K562 (cell line): Measurements from ENCODE around the gene GPR180. TPM values are rescaled to one million over a fixed set of nuclear protein-coding genes. Genes with fewer than 3 reads are reported as not detected.

Experiments used
- ATAC-seq: fragments of 200-7000 bp; cut with Tn5 transposase; 3 replicates; pipeline ENCODE4 v1.9.1; 2020; ENCODE audit warnings: moderate library complexity
- BruUV-seq: library from RNA; stranded (reverse); fragments of 400-500 nt; replicated peaks from 2 replicates; lab custom pipeline; 2021; lab: Mats Ljungman, UMichigan
- CTCF ChIA-PET: fragments of 300-600 bp; formaldehyde crosslinking; extraction: SDS; loops from one replicate; lab custom pipeline; 2021; ENCODE audit warnings: low intra/inter-chr PET ratio; lab: Yijun Ruan, JAX
- POLR2A ChIA-PET: fragments of 300-600, 350-650 bp; sonication (Branson Sonifier 250); formaldehyde crosslinking; extraction: SDS; loops from one replicate; lab custom pipeline; 2021; ENCODE audit warnings: antibody characterized with exemption, inconsistent platforms; lab: Yijun Ruan, JAX
- DNase-seq, 4 experiments: peaks; one replicate each; pipeline versions ENCODE4 v3.0.0 to v3.0.0-alpha.2; 2011 to 2018; ENCODE audit warnings: low spot score in 3 of 4, mixed read lengths in 3 of 4; ENCODE audit errors: extremely low read depth in 1 of 4
- FAIRE-seq: peaks from 2 replicates; lab custom pipeline; 2011; peaks lifted over from hg19 to GRCh38; lab: Jason Lieb, UNC
- H2AFZ ChIP-seq: 2 replicates; pipeline ENCODE4 v1.6.0; 2011; ENCODE audit warnings: low read depth, low read length, control low read depth, inconsistent platforms
- H3K27ac ChIP-seq: fragments of 200-600 bp; 3 replicates; pipeline ENCODE4 v1.8.0; 2011; ENCODE audit warnings: low read depth, mild to moderate bottlenecking, control low read depth, inconsistent platforms, low read length, moderate library complexity, mixed read lengths; ENCODE audit errors: extremely low read depth
- H3K27me3 ChIP-seq, 2 experiments: fragments of 300-600 bp in 1 of 2; 2 replicates in 1 of 2; 3 replicates in 1 of 2; pipeline versions ENCODE4 v1.6.0 to v1.8.0; 2011; ENCODE audit warnings: inconsistent platforms in 2 of 2, low read length in 2 of 2, mild to moderate bottlenecking in 1 of 2, mixed read lengths in 1 of 2, moderate library complexity in 1 of 2; ENCODE audit not compliant: control insufficient read depth in 2 of 2, insufficient read depth in 2 of 2
- H3K36me3 ChIP-seq: fragments of 300-600 bp; 3 replicates; pipeline ENCODE4 v1.8.0; 2011; ENCODE audit warnings: mild to moderate bottlenecking, low read length, inconsistent platforms; ENCODE audit not compliant: control insufficient read depth, insufficient read depth
- H3K4me1 ChIP-seq, 2 experiments: fragments of 200-600 bp in 1 of 2; replicated peaks in 1 of 2; 2 replicates in 1 of 2; 3 replicates in 1 of 2; pipeline versions ENCODE4 v1.5.1 to v1.8.0; 2011; ENCODE audit warnings: inconsistent platforms in 2 of 2, low read length in 2 of 2, mild to moderate bottlenecking in 1 of 2, mixed read lengths in 1 of 2, moderate library complexity in 1 of 2; ENCODE audit not compliant: control insufficient read depth in 2 of 2, insufficient read depth in 2 of 2
- H3K4me2 ChIP-seq: 2 replicates; pipeline ENCODE4 v1.6.1; 2011; ENCODE audit warnings: low read length, control low read depth, inconsistent platforms, mixed read lengths; ENCODE audit not compliant: insufficient read depth
- H3K4me3 ChIP-seq: fragments of 200-600 bp; sonication (generic), shearing (Covaris generic); 2 replicates; pipeline ENCODE4 v1.5.1; 2016; ENCODE audit warnings: control low read depth, inconsistent platforms
- H3K79me2 ChIP-seq: fragments of 200-600 bp; 3 replicates; pipeline ENCODE4 v1.8.0; 2011; ENCODE audit warnings: low read length, inconsistent platforms; ENCODE audit not compliant: control insufficient read depth, insufficient read depth
- H3K9ac ChIP-seq, 2 experiments: 2 replicates each; pipeline versions ENCODE4 v1.6.0 to v1.6.1; 2011; ENCODE audit warnings: low read depth in 2 of 2, low read length in 2 of 2, control low read depth in 1 of 2, inconsistent platforms in 1 of 2, mild to moderate bottlenecking in 1 of 2, mixed read lengths in 1 of 2; ENCODE audit not compliant: insufficient read depth in 1 of 2
- H3K9me1 ChIP-seq: one replicate; pipeline ENCODE4 v1.6.0; 2011; ENCODE audit warnings: inconsistent platforms, mild to moderate bottlenecking, low read length, moderate library complexity; ENCODE audit not compliant: control insufficient read depth, insufficient read depth
- H3K9me3 ChIP-seq: replicated peaks from 2 replicates; pipeline ENCODE4 v1.5.1; 2011; ENCODE audit warnings: low read depth, low read length, inconsistent platforms; ENCODE audit not compliant: control insufficient read depth, insufficient read depth
- H4K20me1 ChIP-seq: replicated peaks from 2 replicates; pipeline ENCODE4 v1.6.1; 2011; ENCODE audit warnings: low read length, inconsistent platforms, mixed read lengths; ENCODE audit not compliant: control insufficient read depth, insufficient read depth
- CTCF ChIP-seq, 3 experiments: IDR thresholded peaks in 2 of 3; conservative IDR thresholded peaks in 1 of 3; 2 replicates each; pipeline ENCODE4 v1.5.1; 2011 to 2012; ENCODE audit warnings: low read length in 3 of 3, mild to moderate bottlenecking in 3 of 3, control low read depth in 2 of 3, improper control_type of control experiment in 1 of 3, inconsistent platforms in 1 of 3, low read depth in 1 of 3, mixed read lengths in 1 of 3, moderate library complexity in 1 of 3; ENCODE audit not compliant: insufficient read depth in 2 of 3
- REST ChIP-seq, 2 experiments: fragments of 450-650 bp; formaldehyde crosslinking in 1 of 2; IDR thresholded peaks; 2 replicates each; pipeline versions ENCODE4 v1.4.0 to v1.6.1; 2014 to 2020; ENCODE audit warnings: mild to moderate bottlenecking in 2 of 2, borderline replicate concordance in 1 of 2, low read depth in 1 of 2
- SIN3B ChIP-seq: fragments of 450-650 bp; IDR thresholded peaks from 2 replicates; pipeline ENCODE4 v1.6.1; 2017; ENCODE audit warnings: low read depth, mild to moderate bottlenecking, moderate library complexity
- SMC3 ChIP-seq: conservative IDR thresholded peaks from 2 replicates; pipeline ENCODE4 v1.6.1; 2011; ENCODE audit warnings: low read depth, low read length, improper control_type of control experiment; ENCODE audit not compliant: insufficient read depth
- WGBS: fragments of 100-300 bp; shearing (Covaris generic); methylation state at CpG from one replicate; pipeline ENCODE4 v1.1.6; 2016; ENCODE audit warnings: low coverage, mixed read lengths; ENCODE audit not compliant: insufficient coverage; ENCODE audit errors: missing lambda C conversion rate; 5-methylcytosine and 5-hydroxymethylcytosine counted together
- in situ Hi-C: fragments of 300-500 bp; cut with MboI; formaldehyde crosslinking; loops from 4 replicates; pipeline ENCODE4 v1.15.0; 2018; ENCODE audit warnings: inconsistent platforms, mixed read lengths
- intact Hi-C: fragments of 100-400 bp; cut with micrococcal nuclease; formaldehyde crosslinking; loops from 2 replicates; pipeline ENCODE4 v1.14.2; 2022
- polyA plus RNA-seq, 8 experiments: library from polyadenylated mRNA; depleted of rRNA in 4 of 8; stranded (reverse) in 5 of 8; unstranded in 3 of 8; fragments of >200 nt; fragmentation: Nextera tagmentation in 2 of 8; fragmentation: Illumina TruSeq in 1 of 8; extraction: Ambion mirVana in 2 of 8; extraction: Trizol in 1 of 8; gene quantifications; 2 replicates each; pipeline versions ENCODE4 v1.2.1 to v1.2.3, GENCODE V29; 2011 to 2014; ENCODE audit warnings: inconsistent platforms in 1 of 8, missing spikeins in 1 of 8
- total RNA-seq, 7 experiments: library from RNA; depleted of rRNA in 6 of 7; stranded (reverse); fragments of >200 nt in 6 of 7; fragmentation: Illumina TruSeq in 2 of 7; extraction: Trizol in 2 of 7; gene quantifications; 2 replicates each; pipeline versions ENCODE4 v1.2.1 to v1.2.3, GENCODE V29; 2011 to 2021; ENCODE audit warnings: low replicate concordance in 1 of 7
- TF ChIP-seq, protein P1 (sequence below): fragments of 250-450 bp; sonication (Bioruptor Pico); IDR thresholded peaks from 2 replicates; pipeline ENCODE4 v1.5.0; 2021

The GPR180 gene
- total and polyA plus RNA-seq, 9 of the 15 experiments (the other 6 are each of a cell fraction or from before 2014, with no cell fraction given) = 0.77 to 4.1 (median 1.8) TPM

- TF ChIP-seq, protein P1, sequence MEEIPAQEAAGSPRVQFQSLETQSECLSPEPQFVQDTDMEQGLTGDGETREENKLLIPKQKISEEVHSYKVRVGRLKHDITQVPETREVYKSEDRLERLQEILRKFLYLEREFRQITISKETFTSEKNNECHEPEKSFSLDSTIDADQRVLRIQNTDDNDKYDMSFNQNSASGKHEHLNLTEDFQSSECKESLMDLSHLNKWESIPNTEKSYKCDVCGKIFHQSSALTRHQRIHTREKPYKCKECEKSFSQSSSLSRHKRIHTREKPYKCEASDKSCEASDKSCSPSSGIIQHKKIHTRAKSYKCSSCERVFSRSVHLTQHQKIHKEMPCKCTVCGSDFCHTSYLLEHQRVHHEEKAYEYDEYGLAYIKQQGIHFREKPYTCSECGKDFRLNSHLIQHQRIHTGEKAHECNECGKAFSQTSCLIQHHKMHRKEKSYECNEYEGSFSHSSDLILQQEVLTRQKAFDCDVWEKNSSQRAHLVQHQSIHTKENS = no peak
Observed at GRCh38 chr13:94613051-94613450, 11.4 kb downstream of the GPR180 start (continued).

DNA sequence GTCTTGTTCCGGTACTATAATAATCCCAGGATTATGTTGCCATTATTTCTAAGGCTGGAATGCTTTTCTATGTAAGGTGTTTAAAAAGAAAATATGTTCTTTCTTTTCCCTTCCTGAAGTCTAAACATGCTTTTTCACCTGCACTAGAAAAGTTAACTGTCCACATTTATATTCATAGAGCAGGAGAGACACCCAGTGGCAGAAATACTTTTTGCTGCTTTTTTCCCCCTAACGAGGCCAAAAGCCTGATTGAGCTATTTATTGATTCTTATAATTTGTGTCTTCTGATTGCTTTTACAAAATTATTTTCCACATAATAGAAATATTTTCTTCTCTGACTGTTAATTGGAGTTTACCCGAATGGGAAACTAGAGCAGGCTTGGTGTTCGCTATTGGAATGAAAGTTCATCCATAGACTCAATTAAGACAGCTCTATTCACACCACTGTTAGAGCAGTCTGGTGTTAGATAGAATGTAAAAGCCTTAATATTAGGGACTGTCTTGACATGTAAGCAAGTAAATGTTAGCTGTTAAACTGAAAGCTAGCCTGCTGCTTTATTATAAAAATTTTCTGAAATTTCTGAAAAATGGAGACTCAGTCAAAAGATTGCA is 15.8 kb downstream of the GPR180 start:
- ChIA-PET POLR2A (interaction anchor here (0.5 to 1.2 kb wide), 3 partner anchors 12 to 302 kb away, joined by 3 to 4 read pairs (median 3); no protein-coding TSS in a partner anchor), CTCF (interaction anchor here (2.1 kb wide), 1 partner anchor 181 kb away, joined by 7 read pairs; no protein-coding TSS in a partner anchor)
- Histone ChIP-seq H4K20me1 (no peaks in the 10 kb centered on the region), H3K27me3 (no peaks in the 10 kb centered on the region), H3K27ac (no peak overlapping the region), H3K36me3 (peaks cover 12% of the 10 kb centered on the region), H3K9me3 (no peaks in the 10 kb centered on the region), H2AFZ (no peak overlapping the region), H3K4me1 (no peaks in the 10 kb centered on the region), H3K4me2 (no peak overlapping the region), H3K9ac (no peak overlapping the region), H3K9me1 (no peaks in the 10 kb centered on the region), H3K4me3 (no peak overlapping the region), H3K79me2 (no peaks in the 10 kb centered on the region)
- intact Hi-C loops (loop anchor here (1.0 to 5.0 kb wide), 2 partner anchors 182 to 255 kb away; no protein-coding TSS in a partner anchor), in situ Hi-C loops (no loop called here)
- BruUV-seq = no TSS peak
- peak in 3 of 4 experiments; percentile 11 to 37 (median 12) for DNase-seq
- ATAC-seq = peak; percentile 72
- WGBS = 35% methylated on average over 4 of the region's 4 CpGs
- no peak for FAIRE-seq
- TF ChIP-seq REST (IDR thresholded peaks at IDR 0.05; ENCODE audit: borderline replicate concordance) (peak; percentile 44; the same call in 1 of the 2 replicates), REST (CRISPR knock-in tag; IDR thresholded peaks at IDR 0.05; ENCODE audit: low read depth) (no peak), SIN3B (no peak), SMC3 (0 out of 2 replicates have a peak, but pooled peaks have one; percentile 28), CTCF (IDR thresholded peaks at IDR 0.05 in 2 of 3, conservative IDR thresholded peaks at IDR 0.05 in 1 of 3; ENCODE audit: insufficient read depth in 2 of 3, low read depth in 1 of 3, low read length in 3 of 3) (peak; percentile 31 to 66 (median 47); a peak in 4 of 6 replicates)
